GM23248 (cell line): ENCODE results near the gene ACTL8. TPM values are rescaled to one million over a fixed set of nuclear protein-coding genes. Genes with fewer than 3 reads are reported as not detected.

ENCODE experiments used
- DNase-seq: peaks from one replicate; pipeline ENCODE4 v3.0.0-alpha.2; 2015
- H2AFZ ChIP-seq: fragments of 200-600 bp; sonication (generic); 2 replicates; pipeline ENCODE4 v1.6.1; 2016; ENCODE audit warnings: antibody characterized with exemption
- H3F3A ChIP-seq: fragments of 200-600 bp; sonication (generic); 2 replicates; pipeline ENCODE4 v1.6.1; 2016; ENCODE audit warnings: mild to moderate bottlenecking, antibody characterized with exemption, mixed run types; ENCODE audit not compliant: insufficient read depth
- H3K27ac ChIP-seq: fragments of 200-600 bp; sonication (generic); 2 replicates; pipeline ENCODE4 v1.5.1; 2016; ENCODE audit warnings: mild to moderate bottlenecking
- H3K27me3 ChIP-seq: fragments of 200-600 bp; sonication (generic); replicated peaks from 2 replicates; pipeline ENCODE4 v1.6.1; 2016; ENCODE audit warnings: mild to moderate bottlenecking; ENCODE audit not compliant: insufficient read depth
- H3K36me3 ChIP-seq: fragments of 200-600 bp; sonication (generic); 2 replicates; pipeline ENCODE4 v1.6.1; 2016; ENCODE audit warnings: low read depth, mild to moderate bottlenecking
- H3K4me1 ChIP-seq: fragments of 200-600 bp; sonication (generic); 2 replicates; pipeline ENCODE4 v1.6.1; 2016; ENCODE audit warnings: mild to moderate bottlenecking; ENCODE audit not compliant: insufficient read depth
- H3K4me2 ChIP-seq: fragments of 200-600 bp; sonication (generic); one replicate; pipeline ENCODE4 v1.6.1; 2016; ENCODE audit warnings: mild to moderate bottlenecking; ENCODE audit not compliant: unreplicated experiment
- H3K4me3 ChIP-seq: fragments of 200-600 bp; sonication (generic); 2 replicates; pipeline ENCODE4 v1.5.1; 2016; ENCODE audit warnings: mild to moderate bottlenecking
- H3K79me2 ChIP-seq: fragments of 200-600 bp; sonication (generic); 2 replicates; pipeline ENCODE4 v1.6.1; 2016; ENCODE audit warnings: mild to moderate bottlenecking; ENCODE audit not compliant: insufficient read depth
- H3K9ac ChIP-seq: fragments of 200-600 bp; sonication (generic); 2 replicates; pipeline ENCODE4 v1.6.1; 2016; ENCODE audit warnings: mild to moderate bottlenecking
- H3K9me2 ChIP-seq: fragments of 200-600 bp; sonication (generic); 2 replicates; pipeline ENCODE4 v1.6.1; 2016; ENCODE audit warnings: mixed run types, mild to moderate bottlenecking, moderate library complexity; ENCODE audit not compliant: insufficient read depth
- H3K9me3 ChIP-seq: fragments of 200-600 bp; sonication (generic); one replicate; pipeline ENCODE4 v1.6.1; 2017; ENCODE audit warnings: low read depth
- H4K20me1 ChIP-seq: fragments of 200-600 bp; sonication (generic); 2 replicates; pipeline ENCODE4 v1.6.0; 2016; ENCODE audit not compliant: insufficient read depth
- EZH2 ChIP-seq: fragments of 200-600 bp; sonication (generic); IDR thresholded peaks from 2 replicates; pipeline ENCODE4 v1.6.1; 2018; ENCODE audit warnings: antibody characterized with exemption, mild to moderate bottlenecking; ENCODE audit not compliant: insufficient read depth, poor library complexity, severe bottlenecking
- EZH2phosphoT487 ChIP-seq: fragments of 200-600 bp; sonication (generic); IDR thresholded peaks from 2 replicates; pipeline ENCODE4 v1.6.1; 2018; ENCODE audit warnings: antibody characterized with exemption, moderate library complexity, mild to moderate bottlenecking, low read depth; ENCODE audit not compliant: insufficient read depth
- WGBS, 2 experiments: methylation state at CpG; one replicate each; pipeline ENCODE4 v1.1.6; 2015 to 2017; ENCODE audit warnings: low lambda C conversion rate in 2 of 2, low coverage in 1 of 2; ENCODE audit errors: missing lambda C conversion rate in 2 of 2; 5-methylcytosine and 5-hydroxymethylcytosine counted together
- in situ Hi-C: fragments of 300-500 bp; cut with MboI; formaldehyde crosslinking; loops from 2 replicates; pipeline ENCODE4 v1.15.0; 2020
- polyA plus RNA-seq: library from polyadenylated mRNA; unstranded; fragments of >200 nt; fragmentation: Nextera tagmentation; extraction: Ambion mirVana; gene quantifications from 2 replicates; pipeline ENCODE4 v1.2.1, GENCODE V29; 2016
- total RNA-seq: library from RNA; depleted of rRNA; stranded (reverse); fragments of >200 nt; shearing (Covaris generic); gene quantifications from 2 replicates; pipeline ENCODE4 v1.2.3, GENCODE V29; 2014

Gene ACTL8
- total and polyA plus RNA-seq, 2 experiments from 2014 or later: 0.11 TPM; not detected in 1

GRCh38 chr1:17834561-17835100, 79.5 kb downstream of the ACTL8 start:
- in situ Hi-C loops: no loop called here
- Histone ChIP-seq H3K79me2 (no peaks in the 10 kb centered on the region), H3K9ac (no peak overlapping the region), H3K9me3 (no peaks in the 10 kb centered on the region), H3K4me1 (no peaks in the 10 kb centered on the region), H2AFZ (no peak overlapping the region), H3K4me2 (no peak overlapping the region), H3F3A (no peaks in the 10 kb centered on the region), H3K27me3 (no peaks in the 10 kb centered on the region), H3K36me3 (no peaks in the 10 kb centered on the region), H3K9me2 (no peaks in the 10 kb centered on the region), H3K27ac (no peak overlapping the region), H4K20me1 (no peaks in the 10 kb centered on the region), H3K4me3 (no peak overlapping the region)
- TF ChIP-seq EZH2 (no peak), EZH2phosphoT487 (no peak)
- WGBS, 2 experiments: 62 to 63% methylated on average over 8 of the region's 8 CpGs
- no peak for DNase-seq

GRCh38 chr1:17837233-17838030, 82.3 kb downstream of the ACTL8 start:
- Histone ChIP-seq H3K9me3 (no peaks in the 10 kb centered on the region), H4K20me1 (no peaks in the 10 kb centered on the region), H3K27me3 (no peaks in the 10 kb centered on the region), H3K9ac (no peak overlapping the region), H3K27ac (no peak overlapping the region; the same call in 1 of the 2 replicates), H3K4me2 (no peak overlapping the region), H3K4me3 (no peak overlapping the region), H2AFZ (no peak overlapping the region), H3K9me2 (no peaks in the 10 kb centered on the region), H3K36me3 (no peaks in the 10 kb centered on the region), H3K4me1 (no peaks in the 10 kb centered on the region), H3F3A (no peaks in the 10 kb centered on the region), H3K79me2 (no peaks in the 10 kb centered on the region)
- DNase-seq: peak; percentile 83
- TF ChIP-seq EZH2phosphoT487: no peak
- no peak for TF ChIP-seq EZH2
- in situ Hi-C loops: no loop called here
- 37 to 41% methylated on average over 12 of the region's 12 CpGs for WGBS, 2 experiments

- Histone ChIP-seq H3K9ac (no peak overlapping the region), H3K9me3 (no peaks in the 10 kb centered on the region), H3F3A (no peaks in the 10 kb centered on the region), H4K20me1 (no peaks in the 10 kb centered on the region), H3K36me3 (no peaks in the 10 kb centered on the region), H3K4me3 (no peak overlapping the region), H3K27ac (no peak overlapping the region), H3K4me1 (no peaks in the 10 kb centered on the region), H3K27me3 (no peaks in the 10 kb centered on the region), H2AFZ (no peak overlapping the region), H3K79me2 (no peaks in the 10 kb centered on the region), H3K4me2 (no peak overlapping the region), H3K9me2 (no peaks in the 10 kb centered on the region)
- DNase-seq: no peak
- TF ChIP-seq EZH2: no peak
- no peak for TF ChIP-seq EZH2phosphoT487
- 40 to 43% methylated on average over 8 of the region's 8 CpGs for WGBS, 2 experiments
- in situ Hi-C loops: no loop called here
Observed at GRCh38 chr1:17839641-17840196, 84.6 kb downstream of the ACTL8 start.

GRCh38 chr1:17841944-17842343, 86.8 kb downstream of the ACTL8 start:
- 88 to 90% methylated on average over 2 of the region's 2 CpGs for WGBS, 2 experiments
- in situ Hi-C loops: no loop called here
- H4K20me1 ChIP-seq: no peaks in the 10 kb centered on the region
- no peaks in the 10 kb centered on the region for H3K36me3 ChIP-seq
- no peak overlapping the region for H3K4me3 ChIP-seq
- H3K4me1 ChIP-seq: no peaks in the 10 kb centered on the region
- no peaks in the 10 kb centered on the region for H3K79me2 ChIP-seq
- no peak overlapping the region for H3K4me2 ChIP-seq
- H3K9me2 ChIP-seq: no peaks in the 10 kb centered on the region
- TF ChIP-seq EZH2 (no peak), EZH2phosphoT487 (no peak)
- H3K27me3 ChIP-seq: no peaks in the 10 kb centered on the region; the same call in 1 of the 2 replicates
- no peaks in the 10 kb centered on the region for H3F3A ChIP-seq
- H3K9ac ChIP-seq: no peak overlapping the region
- H2AFZ ChIP-seq: no peak overlapping the region
- DNase-seq: no peak
- no peaks in the 10 kb centered on the region for H3K9me3 ChIP-seq
- no peak overlapping the region for H3K27ac ChIP-seq
